HepG2 (cell line): Measurements from ENCODE around the gene SEMA4A.

Experiments used
- EEA1 ChIP-seq: sonication (generic); formaldehyde crosslinking; IDR thresholded peaks from 2 replicates; pipeline ENCODE4 v1.5.1; 2020; ENCODE audit warnings: mild to moderate bottlenecking, missing genetic modification reagents, borderline replicate concordance
- KAT8 ChIP-seq: IDR thresholded peaks from 2 replicates; pipeline ENCODE4 v1.6.1; 2016; ENCODE audit warnings: missing genetic modification reagents, missing compliant biosample characterization
- MYC ChIP-seq: sonication (generic); formaldehyde crosslinking; IDR thresholded peaks from 2 replicates; pipeline ENCODE4 v1.9.0; 2021; ENCODE audit warnings: missing genetic modification reagents, borderline replicate concordance
- NKX3-1 ChIP-seq: sonication (generic); formaldehyde crosslinking; IDR thresholded peaks from 2 replicates; pipeline ENCODE4 v1.5.0; 2020; ENCODE audit warnings: missing genetic modification reagents
- NR2F1 ChIP-seq, 2 experiments: fragments of 450-650 bp in 1 of 2; formaldehyde crosslinking in 1 of 2; IDR thresholded peaks; 2 replicates each; pipeline versions ENCODE4 v1.5.0 to v1.6.1; 2016 to 2020; ENCODE audit warnings: mild to moderate bottlenecking in 1 of 2, missing compliant biosample characterization in 1 of 2, missing genetic modification reagents in 1 of 2, moderate library complexity in 1 of 2
- PCBP2 ChIP-seq: fragments of 200-400 bp; formaldehyde crosslinking; optimal IDR thresholded peaks from 2 replicates; pipeline ENCODE3; 2018; ENCODE audit warnings: low read length, low read depth; ENCODE audit not compliant: poor library complexity, severe bottlenecking
- TAF1 ChIP-seq: sonication (generic); formaldehyde crosslinking; IDR thresholded peaks from 2 replicates; pipeline ENCODE4 v1.4.0; 2020; ENCODE audit warnings: missing genetic modification reagents
- ZNF451 ChIP-seq: sonication (generic); formaldehyde crosslinking; IDR thresholded peaks from 2 replicates; pipeline ENCODE4 v1.5.0; 2020; ENCODE audit warnings: mild to moderate bottlenecking, missing genetic modification reagents
- ZNF572 ChIP-seq: sonication (generic); formaldehyde crosslinking; IDR thresholded peaks from 2 replicates; pipeline ENCODE4 v1.5.1; 2020; ENCODE audit warnings: mild to moderate bottlenecking, missing genetic modification reagents
- TF ChIP-seq, protein P1 (sequence below): sonication (generic); formaldehyde crosslinking; IDR thresholded peaks from 2 replicates; pipeline ENCODE4 v1.8.1; 2023; ENCODE audit warnings: mild to moderate bottlenecking, missing genetic modification reagents
- TF ChIP-seq, protein P2 (sequence below): sonication (generic); formaldehyde crosslinking; IDR thresholded peaks from 2 replicates; pipeline ENCODE4 v1.4.0; 2020; ENCODE audit warnings: missing genetic modification reagents, mild to moderate bottlenecking, borderline replicate concordance
- TF ChIP-seq, protein P3 (sequence below): sonication (generic); formaldehyde crosslinking; IDR thresholded peaks from 2 replicates; pipeline ENCODE4 v1.5.0; 2020; ENCODE audit warnings: mild to moderate bottlenecking, missing genetic modification reagents, moderate library complexity

- TF ChIP-seq, protein P1, sequence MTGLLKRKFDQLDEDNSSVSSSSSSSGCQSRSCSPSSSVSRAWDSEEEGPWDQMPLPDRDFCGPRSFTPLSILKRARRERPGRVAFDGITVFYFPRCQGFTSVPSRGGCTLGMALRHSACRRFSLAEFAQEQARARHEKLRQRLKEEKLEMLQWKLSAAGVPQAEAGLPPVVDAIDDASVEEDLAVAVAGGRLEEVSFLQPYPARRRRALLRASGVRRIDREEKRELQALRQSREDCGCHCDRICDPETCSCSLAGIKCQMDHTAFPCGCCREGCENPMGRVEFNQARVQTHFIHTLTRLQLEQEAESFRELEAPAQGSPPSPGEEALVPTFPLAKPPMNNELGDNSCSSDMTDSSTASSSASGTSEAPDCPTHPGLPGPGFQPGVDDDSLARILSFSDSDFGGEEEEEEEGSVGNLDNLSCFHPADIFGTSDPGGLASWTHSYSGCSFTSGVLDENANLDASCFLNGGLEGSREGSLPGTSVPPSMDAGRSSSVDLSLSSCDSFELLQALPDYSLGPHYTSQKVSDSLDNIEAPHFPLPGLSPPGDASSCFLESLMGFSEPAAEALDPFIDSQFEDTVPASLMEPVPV = no peak
- TF ChIP-seq EEA1 (no peak), ZNF451 (CRISPR knock-in tag) (no peak), NR2F1 (CRISPR knock-in tag; IDR thresholded peaks at IDR 0.05) (no peak), MYC (CRISPR knock-in tag) (no peak), PCBP2 (no peak), KAT8 (CRISPR knock-in tag) (no peak), ZNF572 (no peak), NKX3-1 (CRISPR knock-in tag) (no peak), TAF1 (CRISPR knock-in tag) (no peak)
- TF ChIP-seq, protein P2, sequence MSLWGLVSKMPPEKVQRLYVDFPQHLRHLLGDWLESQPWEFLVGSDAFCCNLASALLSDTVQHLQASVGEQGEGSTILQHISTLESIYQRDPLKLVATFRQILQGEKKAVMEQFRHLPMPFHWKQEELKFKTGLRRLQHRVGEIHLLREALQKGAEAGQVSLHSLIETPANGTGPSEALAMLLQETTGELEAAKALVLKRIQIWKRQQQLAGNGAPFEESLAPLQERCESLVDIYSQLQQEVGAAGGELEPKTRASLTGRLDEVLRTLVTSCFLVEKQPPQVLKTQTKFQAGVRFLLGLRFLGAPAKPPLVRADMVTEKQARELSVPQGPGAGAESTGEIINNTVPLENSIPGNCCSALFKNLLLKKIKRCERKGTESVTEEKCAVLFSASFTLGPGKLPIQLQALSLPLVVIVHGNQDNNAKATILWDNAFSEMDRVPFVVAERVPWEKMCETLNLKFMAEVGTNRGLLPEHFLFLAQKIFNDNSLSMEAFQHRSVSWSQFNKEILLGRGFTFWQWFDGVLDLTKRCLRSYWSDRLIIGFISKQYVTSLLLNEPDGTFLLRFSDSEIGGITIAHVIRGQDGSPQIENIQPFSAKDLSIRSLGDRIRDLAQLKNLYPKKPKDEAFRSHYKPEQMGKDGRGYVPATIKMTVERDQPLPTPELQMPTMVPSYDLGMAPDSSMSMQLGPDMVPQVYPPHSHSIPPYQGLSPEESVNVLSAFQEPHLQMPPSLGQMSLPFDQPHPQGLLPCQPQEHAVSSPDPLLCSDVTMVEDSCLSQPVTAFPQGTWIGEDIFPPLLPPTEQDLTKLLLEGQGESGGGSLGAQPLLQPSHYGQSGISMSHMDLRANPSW (CRISPR knock-in tag) = no peak
- TF ChIP-seq, protein P3, sequence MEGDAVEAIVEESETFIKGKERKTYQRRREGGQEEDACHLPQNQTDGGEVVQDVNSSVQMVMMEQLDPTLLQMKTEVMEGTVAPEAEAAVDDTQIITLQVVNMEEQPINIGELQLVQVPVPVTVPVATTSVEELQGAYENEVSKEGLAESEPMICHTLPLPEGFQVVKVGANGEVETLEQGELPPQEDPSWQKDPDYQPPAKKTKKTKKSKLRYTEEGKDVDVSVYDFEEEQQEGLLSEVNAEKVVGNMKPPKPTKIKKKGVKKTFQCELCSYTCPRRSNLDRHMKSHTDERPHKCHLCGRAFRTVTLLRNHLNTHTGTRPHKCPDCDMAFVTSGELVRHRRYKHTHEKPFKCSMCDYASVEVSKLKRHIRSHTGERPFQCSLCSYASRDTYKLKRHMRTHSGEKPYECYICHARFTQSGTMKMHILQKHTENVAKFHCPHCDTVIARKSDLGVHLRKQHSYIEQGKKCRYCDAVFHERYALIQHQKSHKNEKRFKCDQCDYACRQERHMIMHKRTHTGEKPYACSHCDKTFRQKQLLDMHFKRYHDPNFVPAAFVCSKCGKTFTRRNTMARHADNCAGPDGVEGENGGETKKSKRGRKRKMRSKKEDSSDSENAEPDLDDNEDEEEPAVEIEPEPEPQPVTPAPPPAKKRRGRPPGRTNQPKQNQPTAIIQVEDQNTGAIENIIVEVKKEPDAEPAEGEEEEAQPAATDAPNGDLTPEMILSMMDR (CRISPR knock-in tag) = no peak
Measured at GRCh38 chr1:156145650-156146019, 7.8 kb upstream of the SEMA4A start.
